DMS153 treated with DMSO at 0.1 percent for 48 hours (cell line): ENCODE data around the gene PLEKHA8.
A peak's percentile ranks its signal among the peaks of the same experiment; 100 is the strongest.

Experiments
- DNase-seq: peaks from one replicate; lab custom pipeline; 2025; ENCODE audit not compliant: unreplicated experiment; lab: John Stamatoyannopoulos, UW

Gene PLEKHA8

DNA sequence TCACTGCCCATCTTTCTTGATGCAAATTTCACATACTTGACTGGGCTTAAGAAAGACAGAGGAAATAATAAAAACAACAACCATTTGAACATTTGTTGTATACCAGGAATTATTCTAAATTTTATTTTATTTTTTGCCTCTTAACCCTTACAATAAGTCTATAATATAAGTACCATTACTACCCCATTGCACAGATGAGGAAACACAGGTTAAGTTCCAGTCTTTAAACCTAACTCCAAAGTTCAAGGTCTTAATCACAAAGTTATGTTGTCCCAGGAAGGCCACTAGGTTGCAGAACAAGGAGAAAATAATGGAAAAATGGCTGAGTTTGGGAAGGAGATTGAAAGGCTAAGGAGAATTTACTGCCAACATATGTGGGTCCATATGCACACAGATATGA lies 5.2 kb upstream of the PLEKHA8 start:
- DNase-seq: no peak

DNA sequence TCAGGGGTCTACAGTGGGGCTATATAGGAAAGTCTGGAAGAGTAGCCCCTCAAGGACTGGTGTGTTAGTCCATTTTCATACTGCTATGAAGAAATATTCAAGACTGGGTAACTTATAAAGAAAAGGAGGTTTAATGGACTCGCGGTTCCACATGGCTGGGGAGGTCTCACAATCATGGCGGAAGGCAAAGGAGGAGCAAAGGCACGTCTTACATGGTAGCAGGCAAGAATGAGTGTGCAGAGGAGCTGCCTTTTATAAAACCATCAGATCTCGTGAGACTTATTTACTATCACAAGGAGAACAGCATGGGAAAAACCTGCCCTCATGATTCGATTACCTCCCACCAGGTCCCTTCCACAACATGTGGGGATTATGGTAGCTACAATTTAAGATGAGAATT lies 4.7 kb upstream of the PLEKHA8 start:
- DNase-seq: no peak

DNA sequence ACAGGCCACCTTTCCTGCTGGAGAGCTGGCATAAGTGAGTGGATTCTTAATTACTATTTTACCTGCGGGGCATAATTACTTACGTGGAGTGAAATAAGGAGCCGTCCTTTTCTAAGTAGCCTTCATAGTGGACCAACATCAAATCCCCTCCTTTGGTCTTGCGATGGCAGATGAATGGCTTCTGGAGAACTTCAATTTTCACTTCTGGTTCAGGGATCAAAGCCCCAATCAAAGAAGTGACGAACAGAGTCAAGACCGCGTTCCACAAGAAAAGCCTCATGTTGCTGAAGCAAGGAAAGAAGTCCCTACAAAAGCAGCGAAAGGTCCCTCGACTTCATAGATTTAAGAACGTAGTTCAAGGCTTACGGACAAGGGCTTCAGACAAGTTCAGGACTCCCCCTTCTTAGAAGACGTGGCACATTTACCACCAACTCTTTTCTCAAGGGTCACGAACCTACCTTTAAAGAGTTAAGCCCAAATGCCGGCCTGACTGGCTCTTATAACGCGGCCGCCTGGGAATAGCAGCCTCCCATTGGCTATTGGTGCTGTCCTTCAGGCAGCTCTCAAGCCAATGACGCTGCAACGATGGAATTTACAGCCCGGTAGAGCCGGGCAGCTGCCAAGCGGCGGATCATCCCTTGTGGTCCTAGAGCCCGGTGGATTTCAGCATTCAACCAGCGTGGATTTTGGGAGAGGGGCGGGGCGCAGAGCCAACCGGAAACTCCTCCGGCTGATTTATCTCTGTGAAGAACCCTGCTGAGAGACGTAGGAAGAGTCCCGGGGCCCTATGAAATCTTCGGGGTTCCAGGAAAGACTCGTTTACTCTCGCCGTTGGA lies 1.8 kb upstream of the PLEKHA8 start, which contains the start of gene FKBP14:
Gene FKBP14, minus strand, starts transcription at position 474 of the 836 bp plus-strand sequence. Its CDS starts 194 bp downstream, at position 280.
- DNase-seq: peak; percentile 99

DNA sequence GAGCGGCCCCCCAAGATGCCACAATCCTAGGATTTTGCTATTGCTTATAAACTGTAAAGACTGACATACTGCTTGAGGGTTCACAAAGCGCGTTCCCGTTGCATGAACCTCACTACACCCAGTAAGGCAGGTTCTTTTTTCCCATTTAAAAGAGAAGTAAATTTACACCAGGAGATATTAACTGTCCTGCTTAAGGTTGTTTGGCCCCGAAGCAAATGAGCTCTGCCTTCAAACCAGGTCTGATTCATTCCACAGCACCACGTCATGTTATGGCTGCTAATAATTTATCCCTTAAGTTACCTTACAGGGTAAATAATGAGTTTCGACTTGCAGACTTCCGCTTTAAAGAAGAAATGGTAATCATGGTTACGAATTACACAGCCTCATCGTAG lies 1.2 kb upstream of the PLEKHA8 start:
- DNase-seq: peak; percentile 94

DNA sequence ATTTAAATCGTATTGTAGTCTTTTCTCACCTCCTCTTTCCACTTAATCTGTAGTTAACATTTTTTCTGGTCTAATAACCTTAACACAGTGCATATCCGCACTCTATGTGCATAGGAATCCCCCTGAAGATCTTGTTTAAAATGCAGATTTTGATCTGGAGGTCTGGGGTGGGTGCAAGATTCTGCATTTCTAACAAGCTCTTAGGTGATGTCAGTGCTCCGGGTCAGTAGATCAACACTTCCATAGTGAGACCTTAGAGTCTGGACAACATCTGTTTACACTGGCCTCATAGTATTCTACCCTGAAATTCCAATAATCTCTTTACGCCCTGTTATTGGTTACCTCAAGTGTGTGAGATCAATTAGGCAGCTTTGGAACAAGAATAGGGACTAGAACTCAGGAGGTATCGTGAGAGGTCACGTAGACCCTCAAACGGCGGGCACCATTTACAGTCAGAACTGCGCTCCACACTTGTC lies 434 bp upstream of the PLEKHA8 start:
- DNase-seq: no peak

DNA sequence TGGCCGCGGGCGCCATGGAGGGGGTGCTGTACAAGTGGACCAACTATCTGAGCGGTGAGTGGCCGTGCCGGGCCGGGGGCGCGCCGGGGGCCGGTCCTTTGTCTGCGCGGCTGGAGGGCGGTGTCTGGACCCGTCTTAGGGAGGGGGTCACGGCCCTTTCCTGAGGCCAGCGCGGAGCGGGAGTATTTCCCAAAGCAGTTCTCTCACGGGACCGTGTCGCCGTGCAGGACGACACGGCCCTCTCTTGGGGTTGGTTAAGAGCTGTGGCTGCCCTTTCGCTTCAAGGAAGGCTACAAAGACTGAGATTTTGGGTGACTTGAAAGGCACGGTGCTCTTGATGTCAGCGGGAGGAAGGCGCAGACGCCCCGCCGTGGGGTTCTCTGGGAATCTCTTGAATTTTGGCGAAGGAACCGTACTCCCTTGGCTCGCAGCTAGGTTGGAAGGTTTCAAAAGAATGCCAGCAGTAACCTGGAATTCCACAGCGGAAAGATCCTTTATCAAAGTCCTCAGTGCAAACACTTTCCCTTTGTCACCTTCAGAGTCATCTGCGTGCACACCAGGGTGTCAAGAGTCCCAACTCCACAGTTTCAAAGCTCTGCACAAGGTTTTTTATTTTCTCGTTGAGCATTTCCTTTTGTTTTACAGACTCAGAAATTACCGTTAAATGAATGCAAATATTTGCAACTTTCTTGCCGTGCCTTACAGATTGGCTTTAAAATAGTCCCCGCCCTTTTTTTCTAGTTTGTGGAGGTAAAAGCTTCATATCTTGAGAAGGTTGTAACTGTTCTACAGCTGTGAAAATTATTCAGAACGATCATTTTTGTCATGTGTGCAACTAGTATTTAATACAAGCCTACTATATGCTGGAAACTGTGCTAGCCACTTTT lies 780 bp downstream of the PLEKHA8 start:
- DNase-seq: peak; percentile 30

DNA sequence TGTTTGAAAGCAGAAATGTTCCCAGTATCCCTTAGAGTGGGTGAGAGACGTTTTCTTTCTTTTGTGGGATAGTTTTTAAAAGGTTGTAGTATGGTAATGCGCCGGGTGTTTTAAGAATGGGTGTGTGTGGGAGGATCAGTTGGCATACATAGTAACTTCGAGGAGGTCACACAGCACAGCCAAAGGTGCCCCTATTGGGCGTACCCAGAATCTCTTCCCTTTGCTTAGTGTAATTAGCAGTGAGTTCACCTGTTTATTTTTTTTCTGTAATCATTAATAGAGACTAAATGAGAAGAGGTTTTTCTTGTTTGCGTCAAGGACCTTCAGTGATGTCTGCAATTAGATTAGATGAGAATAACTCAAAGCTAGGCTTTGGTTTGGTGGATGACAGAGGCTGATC lies 1.5 kb downstream of the PLEKHA8 start:
- no peak for DNase-seq

DNA sequence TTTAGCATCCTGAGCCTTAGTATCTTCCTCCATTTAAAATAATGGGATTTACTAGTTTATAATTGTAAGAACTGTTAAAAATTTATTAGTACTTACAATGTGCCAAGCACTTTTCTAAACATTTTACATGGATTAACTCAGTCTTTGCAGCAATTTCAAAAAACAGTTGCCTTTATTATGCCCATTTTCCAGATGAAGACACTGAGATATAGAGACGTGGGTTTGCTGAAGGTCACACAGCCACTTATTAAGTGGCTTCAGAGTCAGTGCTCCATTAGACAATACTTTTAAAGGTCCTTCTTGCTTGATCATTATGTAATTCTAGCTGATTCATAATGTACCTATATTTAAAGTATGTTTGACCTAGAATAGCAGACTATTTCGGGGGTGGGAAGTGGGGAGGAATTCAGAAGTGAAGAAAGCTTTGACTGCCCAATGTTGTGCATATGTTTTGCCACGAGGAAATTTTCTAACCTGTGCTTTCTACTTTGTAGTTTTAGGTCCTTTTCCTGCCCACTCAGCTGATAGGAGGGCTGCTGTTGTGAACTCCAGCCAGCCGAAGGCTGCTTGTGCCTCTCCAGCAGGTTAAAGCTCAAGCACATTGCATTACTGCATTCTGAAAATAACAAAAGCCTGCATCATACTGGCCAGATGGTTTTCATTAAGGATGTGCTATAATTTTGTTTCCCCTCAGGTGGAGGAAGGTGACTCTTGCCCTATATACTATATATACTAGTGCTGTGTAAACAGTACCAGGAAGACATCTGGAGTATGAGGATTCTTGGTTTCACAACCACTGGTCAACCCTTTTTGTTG lies 4.3 kb downstream of the PLEKHA8 start:
- DNase-seq: no peak

DNA sequence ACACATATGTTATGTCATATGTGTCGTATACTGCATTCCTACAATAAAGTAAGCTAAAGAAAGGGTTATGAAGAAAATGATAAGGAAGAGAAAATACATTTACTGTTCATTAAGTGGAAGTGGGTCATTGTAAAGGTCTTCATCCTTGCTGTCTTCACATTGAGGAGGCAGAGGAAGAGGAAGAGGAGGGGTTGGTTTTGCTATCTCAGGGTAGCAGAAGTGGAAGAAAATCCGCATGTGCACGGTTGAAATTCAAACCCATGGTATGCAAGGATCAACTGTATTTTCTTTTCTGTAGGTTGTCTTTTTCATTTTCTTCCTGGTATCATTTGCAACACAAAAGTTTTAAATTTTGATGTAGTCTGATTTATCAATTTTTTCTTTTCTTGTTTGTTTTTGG lies 6.3 kb downstream of the PLEKHA8 start:
- DNase-seq: no peak

DNA sequence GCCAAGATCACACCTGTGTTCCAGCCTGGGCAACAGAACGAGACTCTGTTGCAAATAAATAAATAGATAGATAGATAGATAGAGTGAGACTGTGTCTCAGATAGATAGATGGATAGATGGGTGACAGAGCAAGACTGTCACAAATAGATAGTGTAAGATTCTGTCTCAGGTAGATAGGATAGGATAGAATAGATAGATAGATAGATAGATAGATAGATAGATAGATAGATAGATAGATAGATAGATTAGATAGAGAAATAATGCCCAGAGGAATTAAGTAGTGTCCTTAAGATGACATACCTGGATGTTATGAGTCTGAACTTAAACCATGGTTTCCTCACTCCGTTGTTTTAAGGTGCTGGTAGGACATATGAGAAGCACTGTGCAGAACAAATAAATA lies 8.0 kb downstream of the PLEKHA8 start:
- no peak for DNase-seq

DNA sequence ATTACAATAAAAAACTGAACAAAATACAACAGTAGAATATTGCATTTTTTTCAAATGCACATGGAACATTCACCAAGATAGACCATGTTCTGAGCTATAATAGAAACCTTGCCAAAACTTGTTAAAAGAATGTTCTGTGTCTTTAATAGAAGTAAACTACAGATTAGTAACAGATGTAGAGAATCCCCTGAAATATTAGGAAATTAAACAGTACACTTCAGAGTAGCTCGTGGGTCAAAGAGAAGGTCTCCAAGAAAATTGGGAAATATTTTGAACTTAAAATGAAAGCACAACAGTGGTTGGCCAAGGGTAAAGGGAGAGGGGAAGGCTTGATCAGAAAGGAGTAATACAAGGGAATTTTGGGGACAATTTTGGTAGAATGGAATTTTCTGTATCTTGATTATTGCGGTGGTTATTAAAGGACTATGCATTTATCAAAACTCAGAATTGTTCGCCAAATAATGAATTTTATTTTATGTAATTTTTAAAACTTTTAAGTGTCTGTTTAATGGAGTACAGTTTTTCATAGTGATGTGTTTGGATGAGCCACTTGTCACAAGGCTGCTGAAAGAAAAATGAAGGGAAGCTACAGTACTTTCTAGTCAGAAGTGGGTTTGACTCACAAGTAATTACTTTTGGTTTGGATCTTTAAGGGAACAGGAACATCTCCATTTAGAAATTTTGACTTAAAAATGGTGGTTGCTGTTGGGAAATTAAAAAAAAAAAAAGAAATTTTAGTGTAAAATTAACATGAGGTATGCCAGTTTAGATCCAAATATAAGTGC lies 10.2 kb downstream of the PLEKHA8 start:
- no peak for DNase-seq

DNA sequence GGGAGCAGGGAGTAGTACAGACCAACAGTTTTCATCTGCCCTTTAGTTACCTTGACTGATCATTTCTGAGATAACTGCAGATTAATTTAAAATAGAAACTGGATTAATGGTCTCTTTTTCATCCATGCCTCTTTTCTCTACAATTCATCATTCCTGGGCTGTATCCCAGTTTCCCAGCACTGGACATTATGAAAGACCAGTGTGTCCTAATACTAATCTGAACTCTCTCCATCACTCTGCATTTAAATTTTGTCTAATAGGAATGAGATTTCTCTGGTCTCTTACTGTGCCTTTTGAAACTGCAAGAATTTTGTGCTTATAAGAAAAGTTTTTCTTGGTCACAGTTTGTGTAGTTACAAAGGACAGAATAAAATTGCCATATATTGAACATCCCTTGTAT lies 12.7 kb downstream of the PLEKHA8 start:
- no peak for DNase-seq

DNA sequence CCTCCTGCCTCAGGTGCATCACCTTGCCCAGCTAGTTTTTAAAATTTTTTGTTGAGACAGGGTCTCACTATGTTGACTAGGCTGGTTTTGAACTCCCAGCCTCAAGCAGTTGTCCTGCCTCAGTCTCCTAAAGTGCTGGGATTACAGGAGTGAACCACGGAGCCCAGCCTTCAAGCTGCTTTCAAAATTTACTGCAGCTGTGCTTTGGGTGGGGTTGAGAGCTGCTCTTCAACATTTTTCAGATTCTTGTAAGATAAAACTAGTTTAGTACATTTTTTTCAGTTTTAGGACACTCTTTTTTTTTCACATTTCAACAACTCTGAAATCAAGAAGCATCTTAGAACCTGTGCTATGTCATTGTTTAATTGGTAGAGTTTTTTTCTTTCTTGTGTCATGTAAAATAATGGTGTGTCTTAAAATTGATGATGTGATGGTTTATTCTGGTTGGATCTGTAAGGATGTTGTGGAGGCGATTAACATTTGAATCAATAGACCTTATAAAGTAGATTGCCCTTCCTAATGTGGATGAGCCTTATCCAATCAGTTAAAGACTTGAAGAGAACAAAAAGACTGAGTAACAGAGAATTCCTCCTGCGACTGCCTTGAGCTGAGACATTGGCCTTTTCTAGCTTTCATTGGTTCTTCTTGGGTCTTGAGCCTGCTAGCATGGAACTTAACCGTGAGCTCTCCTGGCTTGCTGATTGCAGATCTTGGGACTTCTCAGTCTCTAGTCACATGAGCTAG lies 13.5 kb downstream of the PLEKHA8 start:
- no peak for DNase-seq

DNA sequence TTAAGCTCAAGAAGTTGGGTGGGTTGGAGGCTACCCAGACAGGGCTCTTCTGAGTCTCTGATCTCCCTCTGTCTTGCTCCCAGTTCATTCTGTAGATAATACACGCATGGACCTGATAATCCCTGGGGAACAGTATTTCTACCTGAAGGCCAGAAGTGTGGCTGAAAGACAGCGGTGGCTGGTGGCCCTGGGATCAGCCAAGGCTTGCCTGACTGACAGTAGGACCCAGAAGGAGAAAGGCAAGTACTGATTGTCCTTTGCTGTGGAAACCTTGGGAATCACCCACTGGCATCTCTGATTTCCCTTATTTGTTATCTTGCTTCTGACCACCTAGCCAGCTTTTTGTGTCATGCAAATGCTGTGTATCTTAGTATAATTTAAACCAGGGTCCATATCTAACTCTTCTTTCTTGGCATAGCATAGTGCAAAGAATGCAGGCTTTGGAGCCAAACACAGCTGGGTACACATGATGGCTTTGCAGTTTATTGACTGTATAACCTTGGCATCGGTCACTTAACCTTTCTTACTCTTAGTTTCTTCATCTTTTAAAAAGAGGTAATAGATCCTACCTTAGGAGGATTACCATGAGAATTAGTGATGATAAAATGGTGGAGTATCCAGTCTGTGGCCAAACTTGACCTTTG lies 18.0 kb downstream of the PLEKHA8 start:
- DNase-seq: no peak

DNA sequence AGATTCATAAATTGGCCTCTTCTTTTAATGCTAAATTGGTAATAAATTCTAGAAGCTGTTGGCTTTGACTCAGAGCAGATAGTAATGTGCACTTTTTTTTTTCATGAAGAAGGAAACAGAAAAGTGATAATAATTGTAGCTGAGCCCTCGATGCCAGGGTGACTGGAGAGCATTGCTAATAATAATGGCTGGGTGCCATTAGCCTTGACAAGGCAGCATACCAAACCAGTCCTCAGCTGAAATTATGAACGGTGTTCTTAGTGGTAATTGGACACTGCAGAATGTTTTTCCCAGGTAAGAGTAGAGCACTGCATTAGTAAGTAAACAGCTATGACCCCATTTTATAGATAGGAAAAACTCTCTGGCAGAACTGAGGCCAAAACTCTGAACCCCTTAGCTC lies 18.9 kb downstream of the PLEKHA8 start:
- DNase-seq: no peak

DNA sequence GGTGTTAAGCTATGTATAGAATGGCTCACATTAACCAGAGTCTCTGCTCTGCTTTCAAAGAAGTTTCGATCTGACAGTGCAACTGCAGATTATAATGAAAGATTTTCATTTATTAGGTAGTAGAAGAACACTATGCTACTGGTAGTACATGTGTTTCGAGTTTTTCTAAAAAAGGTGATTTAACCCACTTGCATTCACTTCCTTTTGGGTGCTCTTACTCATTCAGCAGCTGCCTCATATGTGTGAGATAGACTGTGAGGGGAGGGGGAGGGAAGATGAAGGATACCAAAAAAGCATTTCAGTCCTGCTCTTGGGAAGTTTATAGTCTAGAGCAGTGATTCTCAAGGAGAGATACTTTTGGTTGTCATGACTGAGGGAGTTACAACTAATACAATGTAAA lies 20.4 kb downstream of the PLEKHA8 start:
- DNase-seq: no peak

DNA sequence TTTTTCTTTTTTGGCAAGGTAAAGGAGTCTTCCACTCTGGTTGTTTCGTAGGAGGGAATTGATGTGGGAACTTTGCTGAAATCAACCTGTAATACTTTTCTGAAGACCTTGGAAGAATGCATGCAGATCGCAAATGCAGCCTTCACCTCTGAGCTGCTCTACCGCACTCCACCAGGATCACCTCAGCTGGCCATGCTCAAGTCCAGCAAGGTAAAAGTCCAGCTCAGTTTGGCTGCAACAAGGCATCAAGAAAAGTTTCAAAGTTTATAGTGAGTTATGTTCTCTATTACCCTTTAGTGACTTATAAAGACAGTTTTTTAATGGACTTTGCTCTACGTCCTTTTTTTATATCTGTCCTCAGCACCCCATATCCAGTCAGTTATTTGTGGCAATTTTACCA lies 21.0 kb downstream of the PLEKHA8 start:
- no peak for DNase-seq

DNA sequence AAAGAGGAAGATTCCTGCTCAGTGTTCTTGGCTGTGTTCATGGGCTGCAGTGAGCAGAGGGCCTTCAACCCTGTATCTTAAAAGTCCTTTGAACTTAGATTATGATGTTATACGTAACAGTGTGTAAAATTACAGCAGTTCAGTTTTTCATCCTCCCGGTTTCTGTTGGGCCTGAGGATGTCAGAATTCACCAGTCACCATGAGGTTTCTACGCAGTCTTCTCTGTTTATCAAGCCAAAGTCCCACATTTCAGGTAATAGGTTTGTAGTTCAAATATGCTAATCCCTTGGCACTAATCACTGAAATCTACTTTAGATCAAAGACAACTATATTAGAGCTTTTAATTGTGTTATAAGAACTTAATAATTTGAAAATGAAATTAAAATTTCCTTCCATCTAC lies 24.9 kb downstream of the PLEKHA8 start:
- no peak for DNase-seq

DNA sequence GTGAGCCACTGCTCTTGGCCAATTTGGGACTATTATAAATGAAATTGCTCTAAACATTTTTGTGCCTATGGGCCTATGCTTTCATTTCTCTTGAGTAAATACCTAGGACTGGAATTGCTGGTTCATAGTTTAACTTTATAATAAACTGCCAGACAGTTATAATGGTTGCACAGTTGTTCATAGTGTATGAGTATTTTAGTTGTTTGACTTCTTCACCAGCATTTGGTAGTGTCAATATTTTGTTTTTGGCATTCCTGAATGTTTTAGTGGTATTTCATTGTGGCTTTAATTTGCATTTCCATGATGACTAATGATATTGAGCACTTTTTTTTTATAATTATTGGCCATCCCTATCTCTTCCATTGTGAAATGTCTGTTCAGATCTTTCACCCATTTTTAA lies 29.5 kb downstream of the PLEKHA8 start:
- DNase-seq: no peak
